HG02642 (cell line): ENCODE measurements around the gene LRRC3C.

Source experiments
- ATAC-seq: cut with Tn5 transposase; IDR thresholded peaks from one replicate; pipeline ENCODE4 v1.9.1; 2021; ENCODE audit warnings: mild to moderate bottlenecking; ENCODE audit not compliant: unreplicated experiment, poor library complexity

Gene LRRC3C

GRCh38 chr17:39923836-39924690 lies 3.5 kb upstream of the LRRC3C start:
- no peak for ATAC-seq

- ATAC-seq = no peak
Observed at GRCh38 chr17:39924691-39925055, 2.9 kb upstream of the LRRC3C start.

GRCh38 chr17:39925282-39926134 lies 2.0 kb upstream of the LRRC3C start:
- ATAC-seq = no peak

- ATAC-seq = peak; percentile 19
Observed at GRCh38 chr17:39926135-39926587, 1.4 kb upstream of the LRRC3C start.

GRCh38 chr17:39926588-39927100 lies 888 bp upstream of the LRRC3C start:
- ATAC-seq = peak; percentile 20

- peak; percentile 14 for ATAC-seq
Observed at GRCh38 chr17:39927929-39928857, 661 bp downstream of the LRRC3C start.

GRCh38 chr17:39928858-39929645 lies 1.5 kb downstream of the LRRC3C start:
- ATAC-seq = no peak

- no peak for ATAC-seq
Observed at GRCh38 chr17:39929646-39930407, 2.3 kb downstream of the LRRC3C start.

- ATAC-seq = no peak
Observed at GRCh38 chr17:39933912-39934311, 6.4 kb downstream of the LRRC3C start.

GRCh38 chr17:39934324-39934723 lies 6.8 kb downstream of the LRRC3C start:
- ATAC-seq = no peak

- ATAC-seq = no peak
Observed at GRCh38 chr17:39935909-39936308, 8.4 kb downstream of the LRRC3C start.

GRCh38 chr17:39937447-39937846 lies 9.9 kb downstream of the LRRC3C start:
- ATAC-seq = no peak

GRCh38 chr17:39938140-39938869 lies 10.8 kb downstream of the LRRC3C start:
- ATAC-seq = no peak

GRCh38 chr17:39939106-39939505 lies 11.6 kb downstream of the LRRC3C start:
- no peak for ATAC-seq

GRCh38 chr17:39939588-39940419 lies 12.3 kb downstream of the LRRC3C start:
- ATAC-seq = peak; percentile 53

- ATAC-seq = no peak
Observed at GRCh38 chr17:39943702-39944392, 16.3 kb downstream of the LRRC3C start.

GRCh38 chr17:39944393-39944711 lies 16.8 kb downstream of the LRRC3C start:
- no peak for ATAC-seq
